HG03066 (cell line): ENCODE results near the gene PTK6.
"Not testable (repeated sequence)": the region's sequence is repeated elsewhere in the genome, so short reads cannot be mapped to it uniquely, and the experiment has no call there.

Source experiments
- ATAC-seq: cut with Tn5 transposase; IDR thresholded peaks from one replicate; pipeline ENCODE4 v1.9.1; 2021; ENCODE audit warnings: low read depth; ENCODE audit not compliant: unreplicated experiment

The PTK6 gene

DNA sequence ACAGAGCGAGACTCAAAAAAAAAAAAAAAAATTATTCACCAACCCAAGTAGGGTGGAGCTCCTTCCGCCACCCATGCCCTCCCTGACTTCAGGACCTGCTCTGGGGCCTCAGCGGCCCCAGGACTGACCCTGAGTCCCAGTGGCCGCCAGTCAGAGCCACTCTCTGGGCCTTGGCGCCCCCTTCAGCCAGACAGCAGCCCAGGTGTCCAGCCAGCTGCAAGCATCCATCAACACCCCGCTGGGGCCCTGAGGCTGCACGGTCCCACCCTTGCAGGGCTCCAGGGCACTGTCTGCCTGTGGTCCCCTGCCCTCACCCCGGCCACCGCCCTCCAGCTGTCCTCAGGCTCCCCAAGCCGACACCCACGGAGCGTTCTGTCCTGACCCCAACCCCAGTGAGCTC is 53.3 kb downstream of the PTK6 start:
- ATAC-seq: no peak

DNA sequence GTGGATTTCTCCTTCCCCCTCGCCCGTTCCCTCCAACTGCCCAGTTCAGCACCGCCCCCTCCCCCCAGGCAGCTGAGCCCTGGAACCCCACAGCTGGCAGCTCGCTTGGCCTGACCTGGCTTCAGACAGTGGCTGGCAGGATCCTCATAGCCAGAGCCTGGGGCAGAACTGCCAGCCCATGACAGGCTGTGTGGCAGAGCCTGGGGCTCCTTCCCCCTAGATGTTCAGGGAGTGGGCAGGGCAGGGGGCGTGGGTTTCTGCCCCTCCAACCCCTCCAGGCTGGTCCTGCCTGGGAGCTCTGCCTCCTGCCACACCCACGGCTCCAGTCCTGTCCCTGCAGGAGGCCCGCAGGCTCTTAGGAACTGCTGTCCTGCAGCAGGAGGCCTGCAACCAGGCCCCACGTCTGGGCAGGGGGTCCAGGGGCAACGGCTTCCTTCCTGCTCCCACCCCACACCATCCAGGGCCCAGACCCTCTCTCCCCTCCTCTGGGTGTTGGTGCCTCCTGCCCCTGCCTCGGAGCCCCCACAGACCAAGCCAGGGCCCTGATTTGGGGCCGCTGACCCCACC is 55.1 kb downstream of the PTK6 start:
- ATAC-seq: no peak

DNA sequence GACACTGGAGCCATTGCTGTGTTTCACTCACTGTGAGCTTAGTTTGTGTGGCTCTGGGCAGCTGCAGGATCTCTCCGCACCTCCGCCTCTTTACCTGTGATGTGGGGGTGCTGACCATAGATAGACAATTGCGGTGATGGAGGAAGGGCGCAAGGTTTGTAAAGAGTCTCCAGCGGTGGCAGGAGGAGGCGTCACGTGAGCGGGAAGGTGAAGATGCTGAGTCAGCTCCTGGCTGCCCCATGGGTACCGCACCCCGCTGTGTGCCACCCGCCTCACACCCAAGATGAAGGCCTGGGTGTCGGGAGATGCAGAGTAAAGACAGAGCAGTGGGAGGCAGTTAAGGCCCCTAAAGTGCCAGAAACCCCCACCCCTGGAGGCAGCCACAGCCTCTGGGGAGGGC is 55.7 kb downstream of the PTK6 start:
- ATAC-seq: no peak

DNA sequence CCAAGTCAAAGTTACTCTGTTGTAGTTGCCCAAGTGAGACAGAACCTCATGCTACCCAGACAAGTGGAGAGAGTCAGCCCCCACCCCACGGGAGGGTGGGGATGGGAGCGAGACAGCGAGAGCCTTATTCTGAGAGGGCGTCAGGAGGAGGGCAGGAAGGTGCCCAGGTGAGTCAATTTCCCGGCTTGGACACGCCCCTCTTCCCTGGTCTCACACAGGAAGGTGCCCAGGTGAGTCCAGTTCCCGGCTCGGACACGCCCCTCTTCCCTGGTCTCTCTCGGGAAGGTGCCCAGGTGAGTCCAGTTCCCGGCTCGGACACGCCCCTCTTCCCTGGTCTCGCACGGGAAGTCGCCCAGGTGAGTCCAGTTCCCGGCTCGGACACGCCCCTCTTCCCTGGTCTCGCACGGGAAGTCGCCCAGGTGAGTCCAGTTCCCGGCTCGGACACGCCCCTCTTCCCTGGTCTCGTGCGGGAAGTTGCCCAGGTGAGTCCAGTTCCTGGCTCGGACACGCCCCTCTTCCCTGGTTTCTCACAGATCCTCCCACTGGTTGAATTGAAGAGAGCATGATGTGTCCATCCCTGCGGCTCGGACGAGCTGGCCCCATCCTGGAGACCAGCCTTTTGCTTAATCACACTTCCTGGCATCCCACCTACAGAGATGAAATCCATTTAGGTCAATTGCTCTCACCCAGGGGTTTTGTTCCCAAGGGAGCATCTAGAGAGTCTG is 57.3 kb downstream of the PTK6 start:
- ATAC-seq: not testable (repeated sequence)

DNA sequence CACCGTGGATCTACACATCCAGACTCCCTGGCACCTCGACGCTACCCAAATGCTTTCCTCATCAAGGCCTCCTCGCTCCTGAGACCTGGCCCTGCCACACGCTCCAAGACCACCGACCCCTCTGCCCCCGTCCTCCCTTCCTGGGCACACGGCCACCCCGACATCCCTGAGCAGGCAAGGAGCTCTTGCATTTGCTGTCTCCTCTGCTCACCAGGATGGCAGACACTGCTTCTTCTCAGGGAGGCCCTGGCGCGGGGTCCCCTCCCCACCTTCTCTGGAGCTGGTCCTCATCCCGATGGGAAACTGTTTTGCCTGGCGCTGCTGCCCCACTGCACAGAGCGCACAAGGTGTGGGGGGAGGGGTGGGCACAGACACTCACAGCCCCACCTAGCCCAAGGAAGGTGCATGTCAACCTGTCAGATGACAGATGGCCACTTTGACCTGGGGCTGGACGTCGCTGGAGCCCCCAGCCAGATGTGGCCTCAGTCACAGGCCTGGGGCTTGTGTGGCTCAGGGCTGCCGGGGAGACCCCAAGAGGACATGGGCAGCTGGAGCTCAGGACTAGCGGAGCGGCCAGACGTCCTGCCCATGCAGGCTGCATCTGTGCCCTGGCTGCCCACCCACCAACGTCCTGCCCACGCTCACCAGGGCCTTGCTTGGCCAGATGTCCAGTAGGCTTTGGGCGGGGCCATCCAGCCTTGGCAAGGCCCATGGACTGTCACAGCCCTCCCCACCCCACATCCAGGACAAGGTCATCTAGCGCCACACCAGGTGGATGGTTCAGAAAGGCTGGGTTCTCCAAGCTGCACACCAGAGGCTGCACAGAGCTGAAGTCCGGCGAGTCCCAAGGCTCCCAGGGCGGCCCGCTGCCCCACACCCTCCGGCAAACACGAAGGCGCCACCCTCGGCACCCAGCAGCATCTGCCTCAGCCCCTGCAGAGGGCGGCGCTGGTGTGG is 58.6 kb downstream of the PTK6 start:
- ATAC-seq: no peak
